ENCODE results near the gene LDLRAD4. TPM values are rescaled to one million over a fixed set of nuclear protein-coding genes. Genes with fewer than 3 reads are reported as not detected.

LDLRAD4 gene
- total RNA-seq, 4 donors from 2014 or later: 14.0 to 36.9 (median 29.3) TPM

DNA sequence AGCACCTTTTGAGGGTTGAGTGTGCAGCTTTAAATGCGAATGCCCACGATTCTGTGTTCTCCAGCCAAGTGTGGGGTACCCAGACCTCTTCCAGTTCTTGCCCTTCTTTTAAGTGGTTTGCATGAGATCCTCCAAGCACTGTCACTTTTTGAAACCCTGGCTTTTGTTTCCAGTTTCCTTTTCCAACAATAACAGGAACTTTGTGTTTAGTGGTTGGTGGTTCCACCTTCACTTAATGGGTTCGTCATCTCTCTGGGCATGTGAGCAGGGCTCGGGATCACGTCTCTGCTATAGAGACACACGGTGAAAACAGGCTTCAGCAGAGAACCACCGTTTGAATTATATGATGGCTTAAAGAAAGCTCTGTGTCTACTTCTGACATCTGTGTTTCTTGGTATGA, 197.6 kb downstream of the LDLRAD4 start:
- Histone ChIP-seq H3K27me3 (no peaks in the 10 kb centered on the region), H3K27ac (no peak overlapping the region), H3K36me3 (peaks cover 0 to 7% (median 0%) of the 10 kb centered on the region in 3 donors), H3K9me3 (peaks cover 0 to 12% (median 0%) of the 10 kb centered on the region in 4 donors), H3K4me3 (no peak overlapping the region), H3K4me1 (peaks cover 0 to 5% (median 0%) of the 10 kb centered on the region in 4 donors)
- WGBS, 2 donors: 62 to 79% methylated on average over 7 of the region's 7 CpGs
- no peak for DNase-seq (ENCODE audit: low spot score in 2 of 2)
- TF ChIP-seq, protein P1, sequence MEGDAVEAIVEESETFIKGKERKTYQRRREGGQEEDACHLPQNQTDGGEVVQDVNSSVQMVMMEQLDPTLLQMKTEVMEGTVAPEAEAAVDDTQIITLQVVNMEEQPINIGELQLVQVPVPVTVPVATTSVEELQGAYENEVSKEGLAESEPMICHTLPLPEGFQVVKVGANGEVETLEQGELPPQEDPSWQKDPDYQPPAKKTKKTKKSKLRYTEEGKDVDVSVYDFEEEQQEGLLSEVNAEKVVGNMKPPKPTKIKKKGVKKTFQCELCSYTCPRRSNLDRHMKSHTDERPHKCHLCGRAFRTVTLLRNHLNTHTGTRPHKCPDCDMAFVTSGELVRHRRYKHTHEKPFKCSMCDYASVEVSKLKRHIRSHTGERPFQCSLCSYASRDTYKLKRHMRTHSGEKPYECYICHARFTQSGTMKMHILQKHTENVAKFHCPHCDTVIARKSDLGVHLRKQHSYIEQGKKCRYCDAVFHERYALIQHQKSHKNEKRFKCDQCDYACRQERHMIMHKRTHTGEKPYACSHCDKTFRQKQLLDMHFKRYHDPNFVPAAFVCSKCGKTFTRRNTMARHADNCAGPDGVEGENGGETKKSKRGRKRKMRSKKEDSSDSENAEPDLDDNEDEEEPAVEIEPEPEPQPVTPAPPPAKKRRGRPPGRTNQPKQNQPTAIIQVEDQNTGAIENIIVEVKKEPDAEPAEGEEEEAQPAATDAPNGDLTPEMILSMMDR (IDR thresholded peaks at IDR 0.05): no peak
- peak in 1 of 2 donors; percentile 34 for TF ChIP-seq EP300 (IDR thresholded peaks at IDR 0.05)
- no peak for TF ChIP-seq POLR2A (IDR thresholded peaks at IDR 0.05)

GRCh38 chr18:13416848-13417247, 198.3 kb downstream of the LDLRAD4 start:
- 74 to 84% methylated on average over 3 of the region's 3 CpGs for WGBS, 2 donors
- no peak overlapping the region for H3K27ac ChIP-seq
- DNase-seq (ENCODE audit: low spot score in 2 of 2): no peak

GRCh38 chr18:13418013-13418710, 199.6 kb downstream of the LDLRAD4 start:
- Histone ChIP-seq H3K36me3 (no peaks in the 10 kb centered on the region), H3K9me3 (no peaks in the 10 kb centered on the region), H3K4me1 (peaks cover 0 to 5% (median 0%) of the 10 kb centered on the region in 4 donors), H3K27ac (no peak overlapping the region), H3K4me3 (no peak overlapping the region), H3K27me3 (no peaks in the 10 kb centered on the region)
- no peak for DNase-seq (ENCODE audit: low spot score in 2 of 2)
- WGBS, 2 donors: 83 to 90% methylated on average over 10 to 11 of the region's 11 CpGs
- TF ChIP-seq EP300 (IDR thresholded peaks at IDR 0.05) (no peak), POLR2A (IDR thresholded peaks at IDR 0.05) (no peak)
- TF ChIP-seq, protein P1 (IDR thresholded peaks at IDR 0.05): no peak

More at GRCh38 chr18:13416848-13417247, 198.3 kb downstream of the LDLRAD4 start:
- peaks cover 0 to 4% (median 0%) of the 10 kb centered on the region in 3 donors for H3K36me3 ChIP-seq
- H3K4me1 ChIP-seq: peaks cover 0 to 5% (median 0%) of the 10 kb centered on the region in 4 donors
- H3K4me3 ChIP-seq: no peak overlapping the region
- peaks cover 0 to 6% (median 0%) of the 10 kb centered on the region in 4 donors for H3K9me3 ChIP-seq
- no peaks in the 10 kb centered on the region for H3K27me3 ChIP-seq
- TF ChIP-seq, protein P1 (IDR thresholded peaks at IDR 0.05): no peak
- TF ChIP-seq EP300 (IDR thresholded peaks at IDR 0.05) (no peak), POLR2A (IDR thresholded peaks at IDR 0.05) (no peak)

GRCh38 chr18:13420969-13421686, 202.6 kb downstream of the LDLRAD4 start:
- DNase-seq (ENCODE audit: low spot score in 2 of 2): no peak
- Histone ChIP-seq H3K9me3 (no peaks in the 10 kb centered on the region), H3K4me3 (no peak overlapping the region), H3K27me3 (no peaks in the 10 kb centered on the region), H3K27ac (no peak overlapping the region), H3K36me3 (no peaks in the 10 kb centered on the region), H3K4me1 (peaks cover 0 to 2% (median 0%) of the 10 kb centered on the region in 4 donors)
- WGBS, 2 donors: 89 to 90% methylated on average over 16 to 19 of the region's 19 CpGs
- TF ChIP-seq, protein P1 (IDR thresholded peaks at IDR 0.05): no peak
- no peak for TF ChIP-seq POLR2A (IDR thresholded peaks at IDR 0.05)
- TF ChIP-seq EP300 (IDR thresholded peaks at IDR 0.05): no peak

All from tibial nerve (tissue), 4 donors.